HK-2 (cell line): ENCODE measurements around the gene TANC1.

ENCODE experiments used
- DNase-seq: peaks from one replicate; pipeline ENCODE4 v3.0.0-alpha.2; 2018; ENCODE audit not compliant: unreplicated experiment

TANC1 gene

GRCh38 chr2:159225025-159226016 is 256.9 kb downstream of the TANC1 start:
- DNase-seq: no peak

GRCh38 chr2:159226059-159226461 is 257.6 kb downstream of the TANC1 start:
- peak; percentile 48 for DNase-seq

- DNase-seq: no peak
These were observed 258.4 kb downstream of the TANC1 start for GRCh38 chr2:159226608-159227385.

GRCh38 chr2:159227467-159227866 is 259.0 kb downstream of the TANC1 start:
- DNase-seq: no peak

GRCh38 chr2:159228081-159228581 is 259.7 kb downstream of the TANC1 start:
- DNase-seq: no peak

- no peak for DNase-seq
These were observed 261.2 kb downstream of the TANC1 start for GRCh38 chr2:159229476-159230144.

GRCh38 chr2:159230145-159230877 is 261.9 kb downstream of the TANC1 start:
- no peak for DNase-seq

GRCh38 chr2:159232456-159233170 is 264.2 kb downstream of the TANC1 start:
- DNase-seq: no peak

GRCh38 chr2:159234868-159235267 is 266.4 kb downstream of the TANC1 start:
- DNase-seq: no peak

GRCh38 chr2:159243529-159243928 is 275.1 kb downstream of the TANC1 start:
- DNase-seq: no peak

GRCh38 chr2:159246325-159246988 is 278.0 kb downstream of the TANC1 start:
- no peak for DNase-seq

- DNase-seq: peak; percentile 60
These were observed 281.7 kb downstream of the TANC1 start for GRCh38 chr2:159249990-159250715.

GRCh38 chr2:159251296-159252173 is 283.1 kb downstream of the TANC1 start:
- no peak for DNase-seq

- DNase-seq: no peak
These were observed 284.5 kb downstream of the TANC1 start for GRCh38 chr2:159252905-159253304.

GRCh38 chr2:159256159-159256558 is 287.7 kb downstream of the TANC1 start:
- no peak for DNase-seq

- DNase-seq: no peak
These were observed 293.8 kb downstream of the TANC1 start for GRCh38 chr2:159262226-159262625.

- no peak for DNase-seq
These were observed 294.5 kb downstream of the TANC1 start for GRCh38 chr2:159262904-159263303.

GRCh38 chr2:159265171-159265576 is 296.7 kb downstream of the TANC1 start:
- peak; percentile 54 for DNase-seq
